GM12873 (cell line): ENCODE data around the gene CROCC.

ENCODE experiments used
- TF ChIP-seq, protein P1 (sequence below): IDR thresholded peaks from 2 replicates; pipeline ENCODE4 v1.5.1; 2012; ENCODE audit warnings: low read depth, mild to moderate bottlenecking, moderate library complexity, low read length, control low read depth; ENCODE audit not compliant: insufficient read depth; ENCODE audit errors: missing control alignments

Gene CROCC

GRCh38 chr1:16968372-16968771 lies 46.6 kb downstream of the CROCC start:
- TF ChIP-seq, protein P1, sequence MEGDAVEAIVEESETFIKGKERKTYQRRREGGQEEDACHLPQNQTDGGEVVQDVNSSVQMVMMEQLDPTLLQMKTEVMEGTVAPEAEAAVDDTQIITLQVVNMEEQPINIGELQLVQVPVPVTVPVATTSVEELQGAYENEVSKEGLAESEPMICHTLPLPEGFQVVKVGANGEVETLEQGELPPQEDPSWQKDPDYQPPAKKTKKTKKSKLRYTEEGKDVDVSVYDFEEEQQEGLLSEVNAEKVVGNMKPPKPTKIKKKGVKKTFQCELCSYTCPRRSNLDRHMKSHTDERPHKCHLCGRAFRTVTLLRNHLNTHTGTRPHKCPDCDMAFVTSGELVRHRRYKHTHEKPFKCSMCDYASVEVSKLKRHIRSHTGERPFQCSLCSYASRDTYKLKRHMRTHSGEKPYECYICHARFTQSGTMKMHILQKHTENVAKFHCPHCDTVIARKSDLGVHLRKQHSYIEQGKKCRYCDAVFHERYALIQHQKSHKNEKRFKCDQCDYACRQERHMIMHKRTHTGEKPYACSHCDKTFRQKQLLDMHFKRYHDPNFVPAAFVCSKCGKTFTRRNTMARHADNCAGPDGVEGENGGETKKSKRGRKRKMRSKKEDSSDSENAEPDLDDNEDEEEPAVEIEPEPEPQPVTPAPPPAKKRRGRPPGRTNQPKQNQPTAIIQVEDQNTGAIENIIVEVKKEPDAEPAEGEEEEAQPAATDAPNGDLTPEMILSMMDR: no peak

- TF ChIP-seq, protein P1: no peak
Measured at GRCh38 chr1:16969057-16969611, 47.4 kb downstream of the CROCC start.

DNA sequence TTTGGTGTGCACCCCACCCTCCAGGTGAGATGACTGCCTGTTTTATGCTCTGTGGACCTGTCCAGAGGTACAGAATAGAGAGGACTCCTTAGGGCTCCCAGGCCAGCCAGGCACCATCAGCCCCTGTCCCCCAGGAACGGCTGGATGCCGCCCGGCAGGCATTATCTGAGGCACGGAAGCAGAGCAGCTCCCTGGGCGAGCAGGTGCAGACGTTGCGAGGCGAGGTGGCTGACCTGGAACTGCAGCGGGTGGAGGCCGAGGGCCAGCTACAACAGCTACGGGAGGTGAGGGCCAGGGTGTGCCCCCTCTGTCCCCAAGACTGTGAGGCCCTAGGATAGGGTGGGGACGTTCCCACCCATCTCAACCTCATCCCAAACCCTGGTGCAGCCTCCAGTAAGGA lies 47.9 kb downstream of the CROCC start:
- TF ChIP-seq, protein P1: no peak

GRCh38 chr1:16970132-16970910 lies 48.6 kb downstream of the CROCC start:
- TF ChIP-seq, protein P1: no peak

DNA sequence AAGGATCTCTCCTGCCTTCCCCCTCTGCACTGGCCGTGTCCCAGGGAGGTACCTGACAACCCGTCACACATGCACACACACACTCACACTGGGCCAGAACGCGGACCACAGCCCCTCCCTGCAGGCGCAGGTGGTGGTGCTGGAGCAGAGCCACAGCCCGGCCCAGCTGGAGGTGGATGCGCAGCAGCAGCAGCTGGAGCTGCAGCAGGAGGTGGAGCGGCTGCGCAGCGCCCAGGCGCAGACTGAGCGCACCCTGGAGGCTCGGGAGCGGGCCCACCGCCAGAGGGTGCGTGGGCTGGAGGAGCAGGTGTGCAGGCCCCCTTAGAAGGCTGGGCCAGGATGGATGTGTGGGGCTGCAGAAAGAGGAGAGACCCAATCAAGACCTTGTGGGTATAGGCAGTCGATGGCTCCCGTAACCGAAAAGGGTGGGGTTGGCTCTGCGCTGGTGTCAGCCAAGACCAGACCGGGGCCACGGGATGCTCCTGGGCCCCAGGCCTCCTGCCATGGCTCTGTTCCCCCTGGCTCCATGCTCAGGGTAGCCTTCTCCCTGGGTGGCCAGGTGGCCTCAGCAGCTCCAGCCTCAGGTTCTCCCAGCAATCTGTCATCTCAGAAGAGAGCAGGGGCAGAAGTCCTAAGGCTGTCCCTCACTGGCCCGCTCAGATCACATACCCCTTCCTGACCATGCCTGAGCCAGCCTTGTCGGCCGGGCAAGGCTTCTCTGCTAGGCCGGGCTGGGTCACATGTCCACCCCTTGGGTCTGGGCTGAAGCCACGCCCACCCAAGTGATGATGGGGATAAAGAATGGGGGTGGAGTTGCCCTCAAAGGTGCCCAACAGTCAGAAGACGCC lies 49.8 kb downstream of the CROCC start:
- TF ChIP-seq, protein P1: no peak

DNA sequence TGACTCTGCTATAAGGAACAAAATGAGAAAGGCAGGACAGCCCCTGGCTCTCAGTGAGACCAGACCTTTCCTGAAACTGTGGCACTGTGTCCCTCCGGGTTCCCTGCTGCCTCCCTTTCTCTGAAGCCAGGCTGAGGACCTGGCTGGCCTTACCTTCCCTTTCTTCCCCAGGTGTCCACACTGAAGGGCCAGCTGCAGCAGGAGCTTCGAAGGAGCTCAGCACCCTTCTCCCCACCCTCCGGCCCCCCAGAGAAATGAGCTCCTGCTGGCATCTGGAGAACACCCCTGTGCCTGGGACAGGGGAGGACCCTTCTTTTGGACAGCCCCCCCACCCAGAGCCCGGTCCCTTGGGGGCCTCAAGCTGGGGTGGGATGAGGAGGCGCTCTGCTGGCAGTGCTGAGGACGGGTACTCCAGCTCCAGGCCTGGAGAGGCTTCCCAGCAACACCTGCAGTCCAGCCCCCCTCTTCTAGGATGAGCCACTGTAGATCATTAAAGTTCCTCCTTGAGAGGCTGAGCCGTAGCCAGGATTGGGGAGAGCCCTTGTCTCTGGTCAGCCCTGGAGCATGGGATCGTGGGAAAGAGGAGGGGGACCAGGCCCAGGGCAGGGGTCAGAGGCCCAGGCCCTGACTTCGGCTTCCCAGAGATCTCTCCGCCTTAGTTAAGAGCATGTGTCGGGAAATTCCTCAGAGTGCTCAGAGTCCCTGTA lies 50.6 kb downstream of the CROCC start:
- TF ChIP-seq, protein P1: no peak
